Aorta (tissue), 5 donors: Measurements from ENCODE around the gene FBXL16. TPM values are rescaled to one million over a fixed set of nuclear protein-coding genes. Genes with fewer than 3 reads are reported as not detected.

Experiments used
- ATAC-seq: fragments of 200-7000 bp; cut with Tn5 transposase; one replicate; pipeline ENCODE4 v1.9.1; 2022; ENCODE audit warnings: moderate library complexity; ENCODE audit not compliant: low FRiP score
- DNase-seq, 2 donors: peaks; one replicate each; pipeline ENCODE4 v3.0.0-alpha.2; 2020
- H3K27ac ChIP-seq, 2 donors: one replicate each; pipeline ENCODE4 v1.5.1; 2013; ENCODE audit warnings: low read length in 2 of 2, mild to moderate bottlenecking in 2 of 2, moderate library complexity in 2 of 2, control low read depth in 1 of 2, inconsistent platforms in 1 of 2, low read depth in 1 of 2
- H3K27me3 ChIP-seq, 2 donors: one replicate each; pipeline ENCODE4 v1.6.1; 2013; ENCODE audit warnings: control low read depth in 1 of 2, low read length in 1 of 2, mild to moderate bottlenecking in 1 of 2, moderate library complexity in 1 of 2; ENCODE audit not compliant: insufficient read depth in 2 of 2, control insufficient read depth in 1 of 2
- H3K36me3 ChIP-seq, 2 donors: one replicate each; pipeline ENCODE4 v1.6.1; 2013; ENCODE audit warnings: control low read depth in 1 of 2, low read length in 1 of 2, mild to moderate bottlenecking in 1 of 2; ENCODE audit not compliant: insufficient read depth in 2 of 2, control insufficient read depth in 1 of 2
- H3K4me1 ChIP-seq, 2 donors: one replicate each; pipeline ENCODE4 v1.6.1; 2013; ENCODE audit warnings: low read length in 2 of 2, control low read depth in 1 of 2, mild to moderate bottlenecking in 1 of 2, moderate library complexity in 1 of 2; ENCODE audit not compliant: insufficient read depth in 2 of 2, control insufficient read depth in 1 of 2
- H3K4me3 ChIP-seq, 2 donors: one replicate each; pipeline ENCODE4 v1.5.1; 2013; ENCODE audit warnings: low read length in 2 of 2, control low read depth in 1 of 2, mild to moderate bottlenecking in 1 of 2
- H3K9me3 ChIP-seq: one replicate; pipeline ENCODE4 v1.6.1; 2013; ENCODE audit warnings: mild to moderate bottlenecking, low read length; ENCODE audit not compliant: control insufficient read depth
- WGBS, 2 donors: extraction: QIAGEN DNeasy Blood & Tissue Kit; methylation state at CpG; one replicate each; pipeline ENCODE4 v1.1.7; 2013; 5-methylcytosine and 5-hydroxymethylcytosine counted together
- intact Hi-C, 2 donors: fragments of 100-400 bp; cut with DNase I; formaldehyde crosslinking; loops; one replicate each; pipeline versions ENCODE4 v1.14.2 to v1.15.0; 2022
- polyA plus RNA-seq, 2 donors: library from polyadenylated mRNA; stranded (reverse); fragments of 200-250 nt; gene quantifications; one replicate each; pipeline ENCODE4 v1.2.3, GENCODE V29; 2013
- total RNA-seq, 2 donors: library from RNA; stranded (reverse); fragmentation: NEBNext Ultra II Directional; extraction: Animal tissue kit (Norgen Biotek cat#: 25700); gene quantifications; one replicate each; pipeline ENCODE4 v1.2.1, GENCODE V29; 2021
- donor health status: healthy with polysubstance abuse.
- donor health status: Bipolar disorder and iron deficiency.
- donor health status: DM: no; HTN: no; CAD: no.
- donor health status: DM: no; HTN: no; CAD: no.
- donor health status: DM: yes; HTN: yes; CAD: no.

Gene FBXL16
- total and polyA plus RNA-seq, 4 donors, result 0.16 to 0.18 TPM; not detected in 2

GRCh38 chr16:684071-684794 is 21.4 kb downstream of the FBXL16 start, which contains the start of gene JMJD8:
JMJD8 (minus strand) TSS chr16:684334; CDS start chr16:684319, 15 bp downstream.
- no peaks in the 10 kb centered on the region for H3K9me3 ChIP-seq
- intact Hi-C loops, result no loop called here
- no peaks in the 10 kb centered on the region for H3K27me3 ChIP-seq
- 3 to 4% methylated on average over 66 to 91 of the region's 91 CpGs for WGBS, 2 donors
- DNase-seq (peak; percentile 99 to 100), ATAC-seq (peak; percentile 85)
- H3K4me1 ChIP-seq, result no peaks in the 10 kb centered on the region
- H3K36me3 ChIP-seq, result peaks cover 0 to 5% of the 10 kb centered on the region in 2 donors
- H3K27ac ChIP-seq, result peak within 1 kb of the TSS in 1 of 2 donors; percentile 28
- peak within 1 kb of the TSS; percentile 37 to 53 for H3K4me3 ChIP-seq

- intact Hi-C loops, result no loop called here
- 16 to 20% methylated on average over 40 to 57 of the region's 57 CpGs for WGBS, 2 donors
- no peak for DNase-seq
- no peaks in the 10 kb centered on the region for H3K27me3 ChIP-seq
- no peaks in the 10 kb centered on the region for H3K9me3 ChIP-seq
- no peak for ATAC-seq
- no peak overlapping the region for H3K27ac ChIP-seq
- H3K36me3 ChIP-seq, result peaks cover 0 to 5% of the 10 kb centered on the region in 2 donors
- no peaks in the 10 kb centered on the region for H3K4me1 ChIP-seq
- H3K4me3 ChIP-seq, result peak overlapping the region; percentile 37 to 53
Measured at GRCh38 chr16:683396-684070, 22.1 kb downstream of the FBXL16 start.

- no peak overlapping the region for H3K27ac ChIP-seq
- intact Hi-C loops, result no loop called here
- H3K36me3 ChIP-seq, result peaks cover 0 to 5% of the 10 kb centered on the region in 2 donors
- H3K4me1 ChIP-seq, result no peaks in the 10 kb centered on the region
- no peaks in the 10 kb centered on the region for H3K27me3 ChIP-seq
- DNase-seq, result no peak
- ATAC-seq, result no peak
- WGBS, 2 donors, result 82% methylated on average over 36 of the region's 36 CpGs
- no peaks in the 10 kb centered on the region for H3K9me3 ChIP-seq
- no peak overlapping the region for H3K4me3 ChIP-seq
Measured at GRCh38 chr16:682493-683395, 22.9 kb downstream of the FBXL16 start.

- Histone ChIP-seq H3K36me3 (peaks cover 0 to 5% of the 10 kb centered on the region in 2 donors), H3K9me3 (no peaks in the 10 kb centered on the region), H3K27me3 (no peaks in the 10 kb centered on the region), H3K4me3 (no peak overlapping the region), H3K4me1 (no peaks in the 10 kb centered on the region), H3K27ac (no peak overlapping the region)
- WGBS, 2 donors, result 76 to 78% methylated on average over 28 of the region's 28 CpGs
- ATAC-seq (no peak), DNase-seq (no peak)
- intact Hi-C loops, result no loop called here
Measured at GRCh38 chr16:681746-682427, 23.7 kb downstream of the FBXL16 start.

- H3K4me3 ChIP-seq, result peak overlapping the region; percentile 67 to 73
- 42% methylated on average over 44 of the region's 44 CpGs for WGBS, 2 donors
- H3K27ac ChIP-seq, result no peak overlapping the region
- intact Hi-C loops, result no loop called here
- no peaks in the 10 kb centered on the region for H3K27me3 ChIP-seq
- H3K36me3 ChIP-seq, result peaks cover 0 to 5% of the 10 kb centered on the region in 2 donors
- no peaks in the 10 kb centered on the region for H3K9me3 ChIP-seq
- no peaks in the 10 kb centered on the region for H3K4me1 ChIP-seq
- no peak for DNase-seq
- no peak for ATAC-seq
Measured at GRCh38 chr16:680967-681745, 24.4 kb downstream of the FBXL16 start.

GRCh38 chr16:680625-680945 is 25.0 kb downstream of the FBXL16 start:
- peaks cover 0 to 5% of the 10 kb centered on the region in 2 donors for H3K36me3 ChIP-seq
- H3K9me3 ChIP-seq, result no peaks in the 10 kb centered on the region
- H3K4me3 ChIP-seq, result peak overlapping the region; percentile 67 to 73
- ATAC-seq (no peak), DNase-seq (no peak)
- H3K27me3 ChIP-seq, result no peaks in the 10 kb centered on the region
- 0 to 1% methylated on average over 33 to 38 of the region's 38 CpGs for WGBS, 2 donors
- intact Hi-C loops, result no loop called here
- H3K27ac ChIP-seq, result peak overlapping the region in 1 of 2 donors; percentile 19
- no peaks in the 10 kb centered on the region for H3K4me1 ChIP-seq

GRCh38 chr16:679814-680624 is 25.6 kb downstream of the FBXL16 start, which contains the start of gene STUB1:
STUB1 (plus strand) TSS chr16:680410; CDS start chr16:680526, 116 bp downstream.
- DNase-seq (peak; percentile 90 to 96), ATAC-seq (peak; percentile 83)
- Histone ChIP-seq H3K9me3 (no peaks in the 10 kb centered on the region), H3K4me1 (no peaks in the 10 kb centered on the region), H3K36me3 (peaks cover 0 to 5% of the 10 kb centered on the region in 2 donors), H3K4me3 (peak within 1 kb of the TSS; percentile 67 to 73), H3K27me3 (no peaks in the 10 kb centered on the region), H3K27ac (peak within 1 kb of the TSS in 1 of 2 donors; percentile 80)
- 1% methylated on average over 66 to 91 of the region's 91 CpGs for WGBS, 2 donors
- intact Hi-C loops, result no loop called here
